Thoracic aorta (tissue), 2 donors: ENCODE measurements around the gene BMP7. TPM values are rescaled to one million over a fixed set of nuclear protein-coding genes. Genes with fewer than 3 reads are reported as not detected.

Source experiments
- ATAC-seq: fragments of 150-250 bp; one replicate; pipeline ENCODE4 v1.8.0; 2017; ENCODE audit warnings: low read depth; ENCODE audit not compliant: insufficient number of reproducible peaks, low FRiP score
- DNase-seq: peaks from one replicate; pipeline ENCODE4 v3.0.0-alpha.2; 2020; ENCODE audit warnings: low spot score
- H3K27ac ChIP-seq, 2 donors: fragments of 200-600 bp; sonication (generic); 1 replicate in 1 of 2; 2 replicates in 1 of 2; pipeline ENCODE4 v1.5.1; 2016; ENCODE audit warnings: mild to moderate bottlenecking in 2 of 2, moderate library complexity in 2 of 2
- H3K27me3 ChIP-seq: fragments of 200-600 bp; sonication (generic); replicated peaks from 2 replicates; pipeline ENCODE4 v1.6.0; 2016; ENCODE audit warnings: mild to moderate bottlenecking; ENCODE audit not compliant: insufficient read depth
- H3K36me3 ChIP-seq: fragments of 200-600 bp; sonication (generic); one replicate; pipeline ENCODE4 v1.5.1; 2016
- H3K4me1 ChIP-seq, 2 donors: fragments of 200-600 bp; sonication (generic); 1 replicate in 1 of 2; 2 replicates in 1 of 2; pipeline versions ENCODE4 v1.5.1 to v1.6.0; 2016; ENCODE audit warnings: low read depth in 2 of 2, mild to moderate bottlenecking in 1 of 2; ENCODE audit not compliant: control insufficient read depth in 1 of 2
- H3K4me3 ChIP-seq: fragments of 200-600 bp; sonication (generic); 2 replicates; pipeline ENCODE4 v1.5.1; 2016; ENCODE audit warnings: mild to moderate bottlenecking
- H3K9me3 ChIP-seq: fragments of 200-600 bp; sonication (generic); 2 replicates; pipeline ENCODE4 v1.5.1; 2016
- CTCF ChIP-seq: fragments of 200-600 bp; sonication (generic); IDR thresholded peaks from one replicate; pipeline ENCODE4 v1.5.1; 2019; ENCODE audit warnings: antibody characterized with exemption
- total RNA-seq, 2 donors: library from RNA; depleted of rRNA; stranded (reverse); fragments of >200 nt; gene quantifications; one replicate each; pipeline versions ENCODE4 v1.1.0 to v1.2.3, GENCODE V29; 2016

The BMP7 gene
- total RNA-seq, 2 donors from 2014 or later, result 1.5 TPM; not detected in 1

- DNase-seq (no peak), ATAC-seq (no peak)
- Histone ChIP-seq H3K9me3 (no peaks in the 10 kb centered on the region), H3K4me1 (no peaks in the 10 kb centered on the region), H3K27ac (no peak overlapping the region), H3K27me3 (no peaks in the 10 kb centered on the region), H3K4me3 (no peak overlapping the region), H3K36me3 (no peaks in the 10 kb centered on the region)
- no peak for TF ChIP-seq CTCF
Observed at GRCh38 chr20:57143173-57143572, 123.3 kb downstream of the BMP7 start.

DNA sequence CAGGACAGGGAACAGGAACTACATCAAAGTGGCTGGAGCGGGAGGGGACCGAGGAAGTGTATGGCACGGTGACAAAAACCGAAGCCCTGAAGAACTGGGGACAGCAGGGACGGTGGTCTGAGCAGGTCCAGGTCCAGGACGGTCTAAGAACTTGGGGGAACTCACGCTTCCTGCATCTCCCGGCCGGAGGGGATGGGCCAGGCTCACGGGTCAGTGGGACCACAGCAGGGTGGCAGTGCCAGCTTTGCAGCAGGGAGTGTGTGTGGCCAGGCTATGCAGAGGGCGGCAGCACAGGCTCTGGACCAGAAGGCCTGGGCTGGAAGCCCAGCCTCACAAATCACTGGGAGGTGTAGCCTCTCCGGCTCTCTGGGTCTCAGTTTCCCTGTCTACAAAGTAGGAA is 123.8 kb downstream of the BMP7 start:
- H3K27me3 ChIP-seq, result no peaks in the 10 kb centered on the region
- H3K27ac ChIP-seq, result no peak overlapping the region
- no peaks in the 10 kb centered on the region for H3K36me3 ChIP-seq
- no peak for TF ChIP-seq CTCF
- DNase-seq (no peak), ATAC-seq (no peak)
- no peak overlapping the region for H3K4me3 ChIP-seq
- no peaks in the 10 kb centered on the region for H3K9me3 ChIP-seq
- H3K4me1 ChIP-seq, result no peaks in the 10 kb centered on the region

- DNase-seq, result no peak
Observed at GRCh38 chr20:57141492-57141891, 124.9 kb downstream of the BMP7 start.

GRCh38 chr20:57140416-57140965 is 126.0 kb downstream of the BMP7 start:
- no peaks in the 10 kb centered on the region for H3K4me1 ChIP-seq
- TF ChIP-seq CTCF, result no peak
- no peaks in the 10 kb centered on the region for H3K27me3 ChIP-seq
- no peaks in the 10 kb centered on the region for H3K36me3 ChIP-seq
- no peak for ATAC-seq
- no peaks in the 10 kb centered on the region for H3K9me3 ChIP-seq
- no peak overlapping the region for H3K4me3 ChIP-seq
- no peak for DNase-seq
- H3K27ac ChIP-seq, result no peak overlapping the region

More at GRCh38 chr20:57141492-57141891, 124.9 kb downstream of the BMP7 start:
- Histone ChIP-seq H3K36me3 (no peaks in the 10 kb centered on the region), H3K27ac (no peak overlapping the region), H3K9me3 (no peaks in the 10 kb centered on the region), H3K4me1 (no peaks in the 10 kb centered on the region), H3K27me3 (no peaks in the 10 kb centered on the region), H3K4me3 (no peak overlapping the region)
- no peak for ATAC-seq
- no peak for TF ChIP-seq CTCF

DNA sequence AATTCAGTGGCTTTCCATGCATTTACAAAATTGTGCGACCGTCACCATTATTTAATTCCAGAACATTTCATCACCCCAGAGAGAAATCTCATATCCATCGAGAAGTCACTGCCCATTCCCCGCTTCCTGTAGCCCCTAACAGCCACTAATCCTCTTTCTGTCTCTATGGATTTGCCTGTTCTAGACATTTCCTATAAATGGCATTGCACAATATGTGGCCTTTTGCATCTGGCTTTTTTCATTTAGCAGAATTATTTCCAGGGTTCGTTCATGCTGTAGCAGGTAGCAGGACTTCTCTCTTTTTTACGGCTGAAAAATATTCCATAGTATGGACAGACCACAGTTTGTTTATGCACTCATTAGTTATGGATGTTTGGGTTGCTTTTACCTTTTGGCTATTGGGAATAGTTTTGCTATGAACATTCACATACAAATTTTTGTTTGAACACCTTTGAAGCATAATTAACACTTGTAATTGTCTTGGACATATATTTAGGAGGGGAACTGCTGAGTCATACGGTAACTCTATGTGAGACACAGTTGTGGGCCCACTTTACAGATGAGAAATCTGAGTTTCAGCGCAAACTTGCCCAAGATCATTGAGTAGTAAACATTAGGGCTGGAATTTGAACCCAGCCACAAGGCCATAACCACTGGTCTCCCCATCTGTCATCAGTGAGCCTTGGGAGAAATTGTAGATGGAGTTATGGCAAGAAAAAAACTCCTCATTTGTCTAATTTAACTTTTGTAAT is 126.9 kb downstream of the BMP7 start:
- no peaks in the 10 kb centered on the region for H3K4me1 ChIP-seq
- no peaks in the 10 kb centered on the region for H3K36me3 ChIP-seq
- H3K9me3 ChIP-seq, result no peaks in the 10 kb centered on the region
- no peaks in the 10 kb centered on the region for H3K27me3 ChIP-seq
- no peak for ATAC-seq
- no peak overlapping the region for H3K27ac ChIP-seq
- no peak overlapping the region for H3K4me3 ChIP-seq
- TF ChIP-seq CTCF, result no peak
- DNase-seq, result no peak
